ENCODE data around the gene TTBK1. TPM values are rescaled to one million over a fixed set of nuclear protein-coding genes. Genes with fewer than 3 reads are reported as not detected.

TTBK1 gene
- total and polyA plus RNA-seq, 2 donors (not counting 1 experiment from before 2014, with no cell fraction given): under 0.01 TPM; not detected in 1

GRCh38 chr6:43199912-43200311 is 43.4 kb upstream of the TTBK1 start:
- Histone ChIP-seq H2AFZ (ENCODE audit: low read length) (no peak overlapping the region), H3K27me3 (ENCODE audit: control insufficient read depth, insufficient read depth, low read length) (no peaks in the 10 kb centered on the region), H4K20me1 (ENCODE audit: control insufficient read depth, extremely low read depth, insufficient read depth, low read length) (no peaks in the 10 kb centered on the region), H3K27ac (ENCODE audit: insufficient read depth, low read length) (no peak overlapping the region), H3K4me1 (ENCODE audit: control insufficient read depth, extremely low read depth, insufficient read depth, low read length) (no peaks in the 10 kb centered on the region), H3K4me3 (replicated peaks in 1 of 4; ENCODE audit: control extremely low read depth in 1 of 4, insufficient read depth in 1 of 4, low read depth in 3 of 4, low read length in 4 of 4) (no peak overlapping the region), H3K79me2 (ENCODE audit: control insufficient read depth, insufficient read depth, low read length) (no peaks in the 10 kb centered on the region), H3K36me3 (ENCODE audit: control insufficient read depth, insufficient read depth, low read length) (peaks cover 16% of the 10 kb centered on the region), H3K9me3 (ENCODE audit: control insufficient read depth, insufficient read depth, low read depth, low read length) (no peaks in the 10 kb centered on the region), H3K4me2 (ENCODE audit: extremely low read depth, insufficient read depth, low read length) (no peak overlapping the region), H3K9ac (ENCODE audit: insufficient read depth, low read length) (no peak overlapping the region)
- DNase-seq (ENCODE audit: low read depth in 2 of 2): no peak
- no peak for TF ChIP-seq CTCF (conservative IDR thresholded peaks at IDR 0.05 in 1 of 2, IDR thresholded peaks at IDR 0.05 in 1 of 2; ENCODE audit: low read depth in 1 of 2, low read length in 2 of 2)
- no peak for TF ChIP-seq EZH2 (IDR thresholded peaks at IDR 0.05; ENCODE audit: low read length, missing control alignments)

DNA sequence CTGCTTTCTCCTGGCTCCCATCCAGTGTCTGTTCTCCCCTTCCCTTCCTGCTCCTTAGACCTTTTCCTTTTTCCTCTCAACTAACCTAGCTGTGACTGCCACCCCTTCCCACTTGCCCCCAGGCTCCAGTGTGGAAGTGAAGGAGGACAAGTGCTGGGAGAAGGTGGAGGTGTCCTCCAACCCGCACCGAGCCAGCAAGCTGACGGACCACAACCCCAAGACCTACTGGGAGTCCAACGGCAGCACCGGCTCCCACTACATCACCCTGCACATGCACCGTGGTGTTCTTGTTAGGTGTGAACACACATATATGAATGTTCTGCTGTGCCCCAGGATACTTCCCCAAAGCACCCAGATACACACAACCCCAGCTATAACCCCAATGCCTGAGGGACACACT is 42.7 kb upstream of the TTBK1 start:
- Histone ChIP-seq H3K27me3 (ENCODE audit: control insufficient read depth, insufficient read depth, low read length) (no peaks in the 10 kb centered on the region), H3K4me3 (replicated peaks in 1 of 4; ENCODE audit: control extremely low read depth in 1 of 4, insufficient read depth in 1 of 4, low read depth in 3 of 4, low read length in 4 of 4) (no peak overlapping the region), H3K9ac (ENCODE audit: insufficient read depth, low read length) (no peak overlapping the region), H4K20me1 (ENCODE audit: control insufficient read depth, extremely low read depth, insufficient read depth, low read length) (no peaks in the 10 kb centered on the region), H3K36me3 (ENCODE audit: control insufficient read depth, insufficient read depth, low read length) (peaks cover 17% of the 10 kb centered on the region), H3K4me1 (ENCODE audit: control insufficient read depth, extremely low read depth, insufficient read depth, low read length) (no peaks in the 10 kb centered on the region), H3K79me2 (ENCODE audit: control insufficient read depth, insufficient read depth, low read length) (no peaks in the 10 kb centered on the region), H2AFZ (ENCODE audit: low read length) (no peak overlapping the region), H3K27ac (ENCODE audit: insufficient read depth, low read length) (no peak overlapping the region), H3K9me3 (ENCODE audit: control insufficient read depth, insufficient read depth, low read depth, low read length) (no peaks in the 10 kb centered on the region), H3K4me2 (ENCODE audit: extremely low read depth, insufficient read depth, low read length) (no peak overlapping the region)
- DNase-seq (ENCODE audit: low read depth in 2 of 2): no peak
- TF ChIP-seq EZH2 (IDR thresholded peaks at IDR 0.05; ENCODE audit: low read length, missing control alignments) (no peak), CTCF (conservative IDR thresholded peaks at IDR 0.05 in 1 of 2, IDR thresholded peaks at IDR 0.05 in 1 of 2; ENCODE audit: low read depth in 1 of 2, low read length in 2 of 2) (no peak)

GRCh38 chr6:43202451-43202850 is 40.8 kb upstream of the TTBK1 start:
- H3K79me2 ChIP-seq (ENCODE audit: control insufficient read depth, insufficient read depth, low read length): no peaks in the 10 kb centered on the region
- H2AFZ ChIP-seq (ENCODE audit: low read length): no peak overlapping the region
- no peak for TF ChIP-seq CTCF (conservative IDR thresholded peaks at IDR 0.05 in 1 of 2, IDR thresholded peaks at IDR 0.05 in 1 of 2; ENCODE audit: low read depth in 1 of 2, low read length in 2 of 2)
- no peaks in the 10 kb centered on the region for H3K9me3 ChIP-seq (ENCODE audit: control insufficient read depth, insufficient read depth, low read depth, low read length)
- no peaks in the 10 kb centered on the region for H4K20me1 ChIP-seq (ENCODE audit: control insufficient read depth, extremely low read depth, insufficient read depth, low read length)
- H3K27ac ChIP-seq (ENCODE audit: insufficient read depth, low read length): no peak overlapping the region
- no peak for DNase-seq (ENCODE audit: low read depth in 2 of 2)
- peaks cover 8% of the 10 kb centered on the region for H3K36me3 ChIP-seq (ENCODE audit: control insufficient read depth, insufficient read depth, low read length)
- no peak overlapping the region for H3K4me3 ChIP-seq (replicated peaks in 1 of 4; ENCODE audit: control extremely low read depth in 1 of 4, insufficient read depth in 1 of 4, low read depth in 3 of 4, low read length in 4 of 4)
- H3K4me1 ChIP-seq (ENCODE audit: control insufficient read depth, extremely low read depth, insufficient read depth, low read length): no peaks in the 10 kb centered on the region
- no peak overlapping the region for H3K4me2 ChIP-seq (ENCODE audit: extremely low read depth, insufficient read depth, low read length)
- no peaks in the 10 kb centered on the region for H3K27me3 ChIP-seq (ENCODE audit: control insufficient read depth, insufficient read depth, low read length)
- H3K9ac ChIP-seq (ENCODE audit: insufficient read depth, low read length): no peak overlapping the region

Data from fibroblast of lung (primary cell).